Nephron (organoid): ENCODE data around the gene GPT2.
"Not testable (repeated sequence)": the region's sequence is repeated elsewhere in the genome, so short reads cannot be mapped to it uniquely, and the experiment has no call there.

Experiments
- H3K27ac Mint-ChIP-seq, 3 experiments: 2 replicates each; pipeline ENCODE4 v1.8.0; 2020; ENCODE audit warnings: mixed read lengths in 3 of 3, mild to moderate bottlenecking in 2 of 3, moderate library complexity in 1 of 3
- H3K27me3 Mint-ChIP-seq: 2 replicates; pipeline ENCODE4 v1.8.0; 2021; ENCODE audit warnings: low read depth, mild to moderate bottlenecking, moderate library complexity, mixed read lengths
- H3K36me3 Mint-ChIP-seq: 2 replicates; pipeline ENCODE4 v1.8.0; 2020; ENCODE audit warnings: low read depth, mixed read lengths
- H3K4me1 Mint-ChIP-seq: 2 replicates; pipeline ENCODE4 v1.8.0; 2020; ENCODE audit warnings: mixed read lengths
- H3K4me3 Mint-ChIP-seq, 3 experiments: 2 replicates each; pipeline ENCODE4 v1.8.0; 2020; ENCODE audit warnings: mild to moderate bottlenecking in 3 of 3, mixed read lengths in 3 of 3, moderate library complexity in 2 of 3
- H3K9me3 Mint-ChIP-seq: 2 replicates; pipeline ENCODE4 v1.8.0; 2020; ENCODE audit warnings: mixed read lengths
- TF ChIP-seq, protein P1 (sequence below), 3 experiments: fragments of 200-600 bp; sonication (generic); IDR thresholded peaks; one replicate each; pipeline ENCODE4 v1.5.0; 2021; ENCODE audit warnings: antibody characterized with exemption in 3 of 3; ENCODE audit not compliant: unreplicated experiment in 3 of 3

GPT2 gene

DNA sequence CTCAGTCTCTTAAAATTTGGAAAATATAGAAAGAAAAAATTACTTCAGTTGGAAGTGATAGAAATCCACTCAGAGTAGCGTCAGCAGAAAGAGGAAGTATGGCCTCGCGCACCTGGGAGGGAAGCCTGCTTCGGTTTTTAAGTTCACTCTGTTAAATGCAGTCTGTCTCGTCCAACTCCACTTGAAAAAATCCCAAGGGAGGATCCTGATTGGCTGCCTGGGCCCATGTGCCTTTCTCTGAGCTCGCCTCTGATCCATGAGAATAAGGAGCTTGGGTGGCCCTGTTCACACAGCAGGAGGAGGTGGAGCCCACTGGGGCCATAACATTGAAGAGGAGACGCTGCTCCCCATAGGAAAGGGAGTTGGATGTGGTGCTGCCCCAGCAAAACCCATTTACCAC is 48.6 kb downstream of the GPT2 start:
- TF ChIP-seq, protein P1, sequence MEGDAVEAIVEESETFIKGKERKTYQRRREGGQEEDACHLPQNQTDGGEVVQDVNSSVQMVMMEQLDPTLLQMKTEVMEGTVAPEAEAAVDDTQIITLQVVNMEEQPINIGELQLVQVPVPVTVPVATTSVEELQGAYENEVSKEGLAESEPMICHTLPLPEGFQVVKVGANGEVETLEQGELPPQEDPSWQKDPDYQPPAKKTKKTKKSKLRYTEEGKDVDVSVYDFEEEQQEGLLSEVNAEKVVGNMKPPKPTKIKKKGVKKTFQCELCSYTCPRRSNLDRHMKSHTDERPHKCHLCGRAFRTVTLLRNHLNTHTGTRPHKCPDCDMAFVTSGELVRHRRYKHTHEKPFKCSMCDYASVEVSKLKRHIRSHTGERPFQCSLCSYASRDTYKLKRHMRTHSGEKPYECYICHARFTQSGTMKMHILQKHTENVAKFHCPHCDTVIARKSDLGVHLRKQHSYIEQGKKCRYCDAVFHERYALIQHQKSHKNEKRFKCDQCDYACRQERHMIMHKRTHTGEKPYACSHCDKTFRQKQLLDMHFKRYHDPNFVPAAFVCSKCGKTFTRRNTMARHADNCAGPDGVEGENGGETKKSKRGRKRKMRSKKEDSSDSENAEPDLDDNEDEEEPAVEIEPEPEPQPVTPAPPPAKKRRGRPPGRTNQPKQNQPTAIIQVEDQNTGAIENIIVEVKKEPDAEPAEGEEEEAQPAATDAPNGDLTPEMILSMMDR (IDR thresholded peaks at IDR 0.05; ENCODE audit: unreplicated experiment in 3 of 3): no peak
- Mint-ChIP-seq H3K27ac (no peak overlapping the region), H3K36me3 (peaks cover 15% of the 10 kb centered on the region), H3K27me3 (peaks cover 4% of the 10 kb centered on the region), H3K4me3 (no peak overlapping the region), H3K4me1 (no peaks in the 10 kb centered on the region), H3K9me3 (no peaks in the 10 kb centered on the region)

DNA sequence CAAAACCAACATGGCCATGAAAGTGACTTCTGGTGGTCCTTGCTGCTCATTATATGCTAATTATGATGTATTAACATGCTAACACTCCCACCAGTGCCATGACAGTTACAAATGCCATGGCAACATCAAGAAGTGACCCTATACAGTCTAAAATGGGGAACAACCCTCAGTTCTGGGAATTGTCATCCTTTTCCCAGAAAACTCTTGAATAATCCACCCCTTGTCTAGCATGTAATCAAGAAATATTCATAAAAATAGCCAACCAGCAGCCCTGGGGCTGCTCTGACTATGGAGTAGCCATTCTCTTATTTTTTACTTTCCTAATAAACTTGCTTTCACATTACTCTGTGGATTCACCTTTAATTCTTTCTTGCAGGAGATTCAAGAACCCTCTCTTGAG is 53.4 kb downstream of the GPT2 start:
- H3K27ac Mint-ChIP-seq: no peak overlapping the region

DNA sequence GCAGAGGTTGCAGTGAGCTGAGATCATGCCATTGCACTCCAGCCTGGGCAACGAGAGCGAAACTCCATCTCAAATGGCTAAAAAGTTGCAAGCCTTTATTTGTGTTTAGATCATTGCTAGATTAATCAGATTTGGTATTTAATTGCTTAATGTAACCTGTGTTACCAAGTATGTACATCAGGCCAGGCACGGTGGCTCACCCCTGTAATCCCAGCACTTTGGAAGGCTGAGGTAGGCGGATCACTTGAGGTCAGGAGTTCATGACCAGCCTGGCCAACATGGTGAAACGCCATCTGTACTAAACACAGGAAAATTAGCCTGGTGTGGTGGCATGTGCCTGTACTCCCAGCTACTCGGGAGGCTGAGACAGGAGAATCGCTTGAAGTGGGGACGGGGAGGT is 60.6 kb downstream of the GPT2 start:
- not testable (repeated sequence) for H3K4me3 Mint-ChIP-seq, H3K27me3 Mint-ChIP-seq, H3K36me3 Mint-ChIP-seq, H3K27ac Mint-ChIP-seq, H3K9me3 Mint-ChIP-seq, H3K4me1 Mint-ChIP-seq

More for the DNA sequence above, 53.4 kb downstream of the GPT2 start:
- TF ChIP-seq, protein P1 (IDR thresholded peaks at IDR 0.05; ENCODE audit: unreplicated experiment in 3 of 3): no peak
- Mint-ChIP-seq H3K27me3 (peaks cover 7% of the 10 kb centered on the region), H3K9me3 (no peaks in the 10 kb centered on the region), H3K4me1 (no peaks in the 10 kb centered on the region), H3K36me3 (no peaks in the 10 kb centered on the region), H3K4me3 (no peak overlapping the region)

DNA sequence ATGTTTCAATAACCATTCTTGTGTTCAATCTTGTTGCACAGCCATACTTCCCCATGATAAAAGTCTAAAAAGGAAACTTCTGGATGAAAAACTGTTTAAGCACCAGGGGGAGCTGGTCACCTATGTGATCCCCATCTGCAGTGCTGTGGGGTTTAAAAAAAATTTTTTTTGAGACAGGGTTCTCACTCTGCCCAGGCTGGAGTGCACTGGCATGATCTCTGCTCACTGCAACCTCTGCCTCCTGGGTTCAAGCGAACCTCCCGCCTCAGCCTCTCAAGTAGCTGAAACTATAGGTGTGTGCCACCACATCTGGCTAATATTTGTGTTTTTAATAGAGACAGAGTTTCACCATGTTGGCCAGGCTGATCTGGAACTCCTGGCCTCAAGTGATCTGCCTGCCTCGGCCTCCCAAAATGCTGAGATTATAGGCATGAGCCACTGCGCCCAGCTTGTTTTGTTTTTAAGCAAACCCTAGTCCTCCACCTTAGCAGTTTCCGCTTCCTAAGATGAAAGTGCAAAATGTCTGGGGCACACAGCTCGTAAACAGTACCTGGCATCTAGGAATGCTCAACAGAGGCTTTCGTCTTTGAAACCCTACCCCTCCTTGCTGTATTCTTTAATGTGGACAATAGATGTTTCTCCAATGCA is 63.9 kb downstream of the GPT2 start:
- no peaks in the 10 kb centered on the region for H3K4me1 Mint-ChIP-seq
- TF ChIP-seq, protein P1 (IDR thresholded peaks at IDR 0.05; ENCODE audit: unreplicated experiment in 3 of 3): peak; percentile 50 to 65 (median 61)
- no peak overlapping the region for H3K4me3 Mint-ChIP-seq
- no peaks in the 10 kb centered on the region for H3K27me3 Mint-ChIP-seq
- H3K36me3 Mint-ChIP-seq: no peaks in the 10 kb centered on the region
- H3K27ac Mint-ChIP-seq: no peak overlapping the region
- no peaks in the 10 kb centered on the region for H3K9me3 Mint-ChIP-seq

DNA sequence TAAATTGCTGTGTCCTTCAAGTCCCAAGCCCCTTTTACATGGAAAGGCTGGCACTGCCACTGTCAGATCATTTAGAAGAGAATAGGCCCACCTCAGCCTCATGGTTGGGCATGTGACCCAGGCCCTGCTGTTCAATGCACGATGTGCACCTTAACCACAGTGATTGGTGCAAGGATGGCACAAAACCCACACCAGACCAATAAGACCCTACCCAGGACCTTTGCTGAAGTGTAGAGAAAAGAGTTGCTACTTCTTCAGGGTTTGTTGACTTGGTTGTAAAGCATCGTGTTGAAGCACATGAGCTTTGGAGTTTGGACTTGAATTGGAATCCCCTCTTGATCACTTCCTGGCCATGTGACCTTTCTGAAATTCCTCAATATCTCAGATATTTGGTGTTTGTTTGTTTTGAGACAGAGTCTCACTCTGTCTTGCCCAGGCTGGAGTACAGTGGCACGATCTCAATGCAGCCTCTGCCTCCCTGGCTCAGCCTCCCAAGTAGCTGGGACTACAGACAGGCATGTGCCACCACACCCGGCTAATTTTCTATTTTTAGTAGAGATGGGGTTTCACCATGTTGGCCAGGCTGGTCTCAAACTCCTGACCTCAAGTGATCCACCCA is 64.5 kb downstream of the GPT2 start:
- Mint-ChIP-seq H3K27ac (no peak overlapping the region), H3K4me3 (no peak overlapping the region), H3K36me3 (no peaks in the 10 kb centered on the region), H3K9me3 (no peaks in the 10 kb centered on the region), H3K4me1 (no peaks in the 10 kb centered on the region), H3K27me3 (no peaks in the 10 kb centered on the region)
- TF ChIP-seq, protein P1 (IDR thresholded peaks at IDR 0.05; ENCODE audit: unreplicated experiment in 3 of 3): no peak

GRCh38 chr16:46949241-46949892 is 65.2 kb downstream of the GPT2 start:
- TF ChIP-seq, protein P1 (IDR thresholded peaks at IDR 0.05; ENCODE audit: unreplicated experiment in 3 of 3): no peak
- Mint-ChIP-seq H3K27me3 (no peaks in the 10 kb centered on the region), H3K4me1 (no peaks in the 10 kb centered on the region), H3K27ac (no peak overlapping the region), H3K36me3 (no peaks in the 10 kb centered on the region), H3K4me3 (no peak overlapping the region), H3K9me3 (no peaks in the 10 kb centered on the region)
